Esophagus muscularis mucosa (tissue), 4 donors: ENCODE measurements around the gene TBC1D22A. TPM values are rescaled to one million over a fixed set of nuclear protein-coding genes. Genes with fewer than 3 reads are reported as not detected.
"Not testable (repeated sequence)": the region's sequence is repeated elsewhere in the genome, so short reads cannot be mapped to it uniquely, and the experiment has no call there.

ENCODE experiments used
- DNase-seq: peaks from one replicate; pipeline ENCODE4 v3.0.0-alpha.2; 2017; ENCODE audit errors: extremely low spot score
- H3K27ac ChIP-seq, 4 donors: fragments of 200-600 bp; sonication (generic); replicated peaks in 1 of 4; 1 replicate in 3 of 4; 2 replicates in 1 of 4; pipeline ENCODE4 v1.5.1; 2016 to 2019; ENCODE audit warnings: mild to moderate bottlenecking in 1 of 4
- H3K27me3 ChIP-seq, 4 donors: fragments of 200-600 bp; sonication (generic); one replicate each; pipeline versions ENCODE4 v1.5.1 to v1.6.0; 2016 to 2019
- H3K36me3 ChIP-seq, 4 donors: fragments of 200-600 bp; sonication (generic); one replicate each; pipeline ENCODE4 v1.5.1; 2016 to 2019
- H3K4me1 ChIP-seq, 4 donors: fragments of 200-600 bp; sonication (generic); one replicate each; pipeline ENCODE4 v1.5.1; 2016 to 2019
- H3K4me3 ChIP-seq, 4 donors: fragments of 200-600 bp; sonication (generic); 1 replicate in 2 of 4; 2 replicates in 2 of 4; pipeline ENCODE4 v1.5.1; 2016 to 2019; ENCODE audit warnings: mild to moderate bottlenecking in 4 of 4, moderate library complexity in 1 of 4
- H3K9me3 ChIP-seq, 4 donors: fragments of 200-600 bp; sonication (generic); 1 replicate in 3 of 4; 2 replicates in 1 of 4; pipeline ENCODE4 v1.5.1; 2016 to 2019
- EP300 ChIP-seq: sonication (generic); formaldehyde crosslinking; IDR thresholded peaks from one replicate; pipeline ENCODE4 v1.6.1; 2017; ENCODE audit warnings: antibody characterized with exemption
- POLR2A ChIP-seq: fragments of 450-650 bp; IDR thresholded peaks from one replicate; pipeline ENCODE4 v1.6.1; 2017; ENCODE audit warnings: antibody characterized with exemption, moderate library complexity, mild to moderate bottlenecking, low read depth
- POLR2AphosphoS5 ChIP-seq, 2 donors: sonication (generic); formaldehyde crosslinking; IDR thresholded peaks; one replicate each; pipeline ENCODE4 v1.6.1; 2017; ENCODE audit warnings: antibody characterized with exemption in 2 of 2
- WGBS: methylation state at CpG from one replicate; pipeline ENCODE4 v1.1.5; 2018; 5-methylcytosine and 5-hydroxymethylcytosine counted together
- intact Hi-C: fragments of 100-400 bp; cut with DNase I; formaldehyde crosslinking; loops from one replicate; pipeline ENCODE4 v1.15.1; 2023
- total RNA-seq, 4 donors: library from RNA; depleted of rRNA; stranded (reverse); fragments of >200 nt; gene quantifications; one replicate each; pipeline versions ENCODE4 v1.1.0 to v1.2.1, GENCODE V29; 2016
- TF ChIP-seq, protein P1 (sequence below), 3 experiments: fragments of 200-600 bp in 2 of 3; fragments of 450-650 bp in 1 of 3; sonication (generic) in 2 of 3; IDR thresholded peaks; one replicate each; pipeline ENCODE4 v1.5.1; 2017 to 2019; ENCODE audit warnings: antibody characterized with exemption in 3 of 3, mild to moderate bottlenecking in 2 of 3, moderate library complexity in 1 of 3

TBC1D22A gene
- total RNA-seq, 4 donors from 2014 or later = 15.2 to 20.7 (median 18.8) TPM

- Histone ChIP-seq H3K27me3 (no peaks in the 10 kb centered on the region), H3K4me3 (no peak overlapping the region), H3K4me1 (no peaks in the 10 kb centered on the region), H3K27ac (no peak overlapping the region), H3K36me3 (peaks cover 9 to 23% (median 16%) of the 10 kb centered on the region in 4 donors), H3K9me3 (no peaks in the 10 kb centered on the region)
- intact Hi-C loops = no loop called here
- no peak for TF ChIP-seq POLR2A
- TF ChIP-seq EP300 = no peak
- TF ChIP-seq, protein P1, sequence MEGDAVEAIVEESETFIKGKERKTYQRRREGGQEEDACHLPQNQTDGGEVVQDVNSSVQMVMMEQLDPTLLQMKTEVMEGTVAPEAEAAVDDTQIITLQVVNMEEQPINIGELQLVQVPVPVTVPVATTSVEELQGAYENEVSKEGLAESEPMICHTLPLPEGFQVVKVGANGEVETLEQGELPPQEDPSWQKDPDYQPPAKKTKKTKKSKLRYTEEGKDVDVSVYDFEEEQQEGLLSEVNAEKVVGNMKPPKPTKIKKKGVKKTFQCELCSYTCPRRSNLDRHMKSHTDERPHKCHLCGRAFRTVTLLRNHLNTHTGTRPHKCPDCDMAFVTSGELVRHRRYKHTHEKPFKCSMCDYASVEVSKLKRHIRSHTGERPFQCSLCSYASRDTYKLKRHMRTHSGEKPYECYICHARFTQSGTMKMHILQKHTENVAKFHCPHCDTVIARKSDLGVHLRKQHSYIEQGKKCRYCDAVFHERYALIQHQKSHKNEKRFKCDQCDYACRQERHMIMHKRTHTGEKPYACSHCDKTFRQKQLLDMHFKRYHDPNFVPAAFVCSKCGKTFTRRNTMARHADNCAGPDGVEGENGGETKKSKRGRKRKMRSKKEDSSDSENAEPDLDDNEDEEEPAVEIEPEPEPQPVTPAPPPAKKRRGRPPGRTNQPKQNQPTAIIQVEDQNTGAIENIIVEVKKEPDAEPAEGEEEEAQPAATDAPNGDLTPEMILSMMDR (IDR thresholded peaks at IDR 0.05) = no peak
- no peak for DNase-seq
- 80% methylated on average over 14 of the region's 14 CpGs for WGBS
Measured at GRCh38 chr22:47115518-47115890, 353.1 kb downstream of the TBC1D22A start.

DNA sequence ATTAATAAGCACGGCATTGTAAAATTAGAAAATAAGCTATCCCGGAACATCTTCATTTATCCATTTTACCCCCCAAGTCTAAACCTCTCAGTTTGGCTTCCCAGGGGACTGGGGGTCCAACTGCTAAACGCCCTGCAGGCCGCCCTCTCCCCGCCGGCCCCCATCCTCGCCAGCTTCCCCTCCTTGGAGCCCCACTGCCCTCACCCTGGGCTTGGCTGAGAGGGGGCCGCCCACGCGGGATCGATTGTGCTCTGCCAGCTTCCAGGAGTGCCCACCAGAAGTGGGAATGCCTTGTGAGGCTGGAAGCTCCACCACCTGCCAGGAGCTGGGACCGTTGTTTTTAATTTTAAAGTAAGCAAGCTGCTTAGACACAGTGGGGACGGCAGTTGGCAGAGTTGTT lies 353.5 kb downstream of the TBC1D22A start:
- intact Hi-C loops = no loop called here
- no peak overlapping the region for H3K27ac ChIP-seq
- no peak for DNase-seq

GRCh38 chr22:47116426-47117341 lies 354.2 kb downstream of the TBC1D22A start:
- peaks cover 9 to 17% (median 14%) of the 10 kb centered on the region in 4 donors for H3K36me3 ChIP-seq
- no peaks in the 10 kb centered on the region for H3K4me1 ChIP-seq
- WGBS = 95% methylated on average over 22 of the region's 28 CpGs
- no peaks in the 10 kb centered on the region for H3K27me3 ChIP-seq
- TF ChIP-seq POLR2A (no peak), EP300 (no peak), POLR2AphosphoS5 (IDR thresholded peaks at IDR 0.05) (no peak)
- TF ChIP-seq, protein P1 (IDR thresholded peaks at IDR 0.05) = no peak
- intact Hi-C loops = no loop called here
- no peak overlapping the region for H3K4me3 ChIP-seq
- no peaks in the 10 kb centered on the region for H3K9me3 ChIP-seq
- H3K27ac ChIP-seq = no peak overlapping the region
- no peak for DNase-seq

More for the DNA sequence above, 353.5 kb downstream of the TBC1D22A start:
- no peaks in the 10 kb centered on the region for H3K27me3 ChIP-seq
- no peaks in the 10 kb centered on the region for H3K9me3 ChIP-seq
- peaks cover 9 to 22% (median 16%) of the 10 kb centered on the region in 4 donors for H3K36me3 ChIP-seq
- no peaks in the 10 kb centered on the region for H3K4me1 ChIP-seq
- H3K4me3 ChIP-seq = no peak overlapping the region
- 86% methylated on average over 7 of the region's 13 CpGs for WGBS
- no peak for TF ChIP-seq POLR2AphosphoS5 (IDR thresholded peaks at IDR 0.05)

DNA sequence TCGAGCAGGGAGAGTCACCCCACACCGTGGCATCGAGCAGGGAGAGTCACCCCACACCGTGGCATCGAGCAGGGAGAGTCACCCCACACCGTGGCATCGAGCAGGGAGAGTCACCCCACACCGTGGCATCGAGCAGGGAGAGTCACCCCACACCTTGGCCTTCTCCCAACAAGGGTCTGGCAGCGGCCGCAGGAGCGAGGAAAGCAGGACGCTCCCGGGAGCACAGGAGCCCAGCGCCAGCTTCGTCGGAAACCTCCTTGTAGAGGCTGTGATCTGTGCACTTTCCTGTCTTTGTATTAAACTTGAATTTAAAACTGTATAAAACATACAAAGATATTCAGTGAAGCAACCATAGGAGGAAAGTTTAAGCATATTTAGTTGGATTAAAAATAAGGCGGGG lies 355.0 kb downstream of the TBC1D22A start:
- not testable (repeated sequence) for H3K9me3 ChIP-seq
- WGBS = 95% methylated on average over 10 of the region's 18 CpGs

DNA sequence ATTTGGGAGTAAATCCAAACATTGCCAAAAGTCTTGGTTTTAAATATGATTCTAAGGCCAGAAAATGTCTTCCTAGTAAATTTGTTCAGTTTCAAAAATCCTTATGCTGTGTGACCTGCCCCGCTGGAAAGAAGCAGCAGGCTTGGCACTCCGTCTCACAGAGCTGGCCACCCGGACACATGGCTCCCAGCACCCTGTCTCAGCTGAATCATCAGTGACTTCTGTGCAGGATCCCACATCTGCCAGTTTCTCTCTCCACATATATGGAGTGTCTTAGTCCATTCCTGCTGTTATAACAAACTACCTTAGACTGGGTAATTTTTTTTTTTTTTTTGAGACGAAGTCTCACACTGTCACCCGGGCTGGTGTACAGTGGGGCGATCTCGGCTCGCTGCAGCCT lies 356.7 kb downstream of the TBC1D22A start:
- intact Hi-C loops = no loop called here

More for the DNA sequence above, 355.0 kb downstream of the TBC1D22A start:
- H3K27ac ChIP-seq, H3K4me3 ChIP-seq, H3K27me3 ChIP-seq, H3K4me1 ChIP-seq, DNase-seq, H3K36me3 ChIP-seq, intact Hi-C loops: not testable (repeated sequence)

More for the DNA sequence above, 356.7 kb downstream of the TBC1D22A start:
- no peak overlapping the region for H3K27ac ChIP-seq
- WGBS = 98% methylated on average over 8 of the region's 8 CpGs
- TF ChIP-seq POLR2A (no peak), EP300 (no peak), POLR2AphosphoS5 (IDR thresholded peaks at IDR 0.05) (no peak)
- TF ChIP-seq, protein P1 (IDR thresholded peaks at IDR 0.05) = no peak
- no peaks in the 10 kb centered on the region for H3K27me3 ChIP-seq
- no peak for DNase-seq
- H3K9me3 ChIP-seq = no peaks in the 10 kb centered on the region
- no peak overlapping the region for H3K4me3 ChIP-seq
- H3K36me3 ChIP-seq = no peaks in the 10 kb centered on the region
- no peaks in the 10 kb centered on the region for H3K4me1 ChIP-seq
